Stomach smooth muscle (tissue), 2 donors: Measurements from ENCODE around the gene FNDC3B.

Source experiments
- H3K27ac ChIP-seq: one replicate; pipeline ENCODE4 v1.7.0; 2013; ENCODE audit warnings: mild to moderate bottlenecking, low read length, inconsistent platforms
- H3K27me3 ChIP-seq, 2 donors: one replicate each; pipeline ENCODE4 v1.7.0; 2013; ENCODE audit warnings: low read length in 2 of 2; ENCODE audit not compliant: insufficient read depth in 2 of 2, control insufficient read depth in 1 of 2
- H3K36me3 ChIP-seq, 2 donors: one replicate each; pipeline ENCODE4 v1.7.0; 2013; ENCODE audit warnings: low read length in 2 of 2; ENCODE audit not compliant: control insufficient read depth in 2 of 2, insufficient read depth in 2 of 2
- H3K4me1 ChIP-seq: one replicate; pipeline ENCODE4 v1.7.0; 2013; ENCODE audit warnings: low read length; ENCODE audit not compliant: control insufficient read depth, insufficient read depth
- H3K4me3 ChIP-seq, 2 donors: one replicate each; pipeline ENCODE4 v1.7.0; 2013; ENCODE audit warnings: low read length in 2 of 2
- H3K9ac ChIP-seq, 2 donors: one replicate each; pipeline ENCODE4 v1.7.0; 2013; ENCODE audit warnings: low read length in 2 of 2, mild to moderate bottlenecking in 1 of 2
- H3K9me3 ChIP-seq, 2 donors: one replicate each; pipeline ENCODE4 v1.7.0; 2013; ENCODE audit warnings: low read length in 2 of 2; ENCODE audit not compliant: control insufficient read depth in 2 of 2
- donor health status: healthy.
- donor health status: Pancreatic carcinoma.

The FNDC3B gene

GRCh38 chr3:172106037-172106954 lies 66.9 kb downstream of the FNDC3B start:
- H3K9ac ChIP-seq, result no peak overlapping the region
- H3K27me3 ChIP-seq, result no peaks in the 10 kb centered on the region
- no peaks in the 10 kb centered on the region for H3K4me1 ChIP-seq
- H3K4me3 ChIP-seq, result no peak overlapping the region
- no peaks in the 10 kb centered on the region for H3K9me3 ChIP-seq
- H3K36me3 ChIP-seq, result no peaks in the 10 kb centered on the region
- no peak overlapping the region for H3K27ac ChIP-seq

DNA sequence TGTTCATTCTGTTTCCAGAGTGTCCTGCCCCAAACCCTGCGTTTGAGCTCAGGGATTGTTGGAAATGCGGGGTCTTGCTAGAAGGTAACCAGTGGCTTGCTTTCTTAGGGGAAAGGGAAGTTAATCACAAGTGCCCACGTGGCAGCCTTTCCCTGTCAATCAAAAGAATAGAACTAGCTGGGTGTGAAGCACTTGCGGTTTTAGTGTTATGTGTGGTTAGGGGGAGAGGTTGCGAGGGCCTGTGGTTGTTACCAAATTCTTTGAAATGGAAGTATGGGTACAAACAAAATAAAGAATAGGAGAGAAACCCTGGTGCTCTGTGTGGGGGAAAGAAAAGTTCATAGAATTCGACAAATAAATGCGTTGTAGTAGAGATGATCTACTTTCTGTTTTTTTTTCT lies 67.6 kb downstream of the FNDC3B start:
- no peaks in the 10 kb centered on the region for H3K27me3 ChIP-seq
- no peak overlapping the region for H3K27ac ChIP-seq
- H3K4me3 ChIP-seq, result no peak overlapping the region
- H3K36me3 ChIP-seq, result no peaks in the 10 kb centered on the region
- H3K9ac ChIP-seq, result no peak overlapping the region
- H3K4me1 ChIP-seq, result no peaks in the 10 kb centered on the region
- H3K9me3 ChIP-seq, result no peaks in the 10 kb centered on the region

GRCh38 chr3:172107403-172107802 lies 68.0 kb downstream of the FNDC3B start:
- H3K36me3 ChIP-seq, result no peaks in the 10 kb centered on the region
- H3K4me3 ChIP-seq, result no peak overlapping the region
- no peak overlapping the region for H3K9ac ChIP-seq
- H3K4me1 ChIP-seq, result no peaks in the 10 kb centered on the region
- no peaks in the 10 kb centered on the region for H3K27me3 ChIP-seq
- H3K9me3 ChIP-seq, result no peaks in the 10 kb centered on the region
- no peak overlapping the region for H3K27ac ChIP-seq

GRCh38 chr3:172110127-172110779 lies 70.9 kb downstream of the FNDC3B start:
- Histone ChIP-seq H3K4me1 (no peaks in the 10 kb centered on the region), H3K4me3 (no peak overlapping the region), H3K27ac (no peak overlapping the region)

GRCh38 chr3:172111163-172111562 lies 71.8 kb downstream of the FNDC3B start:
- Histone ChIP-seq H3K9ac (no peak overlapping the region), H3K27me3 (no peaks in the 10 kb centered on the region), H3K36me3 (peaks cover 5 to 12% of the 10 kb centered on the region in 2 donors), H3K4me3 (no peak overlapping the region), H3K9me3 (no peaks in the 10 kb centered on the region), H3K4me1 (peaks cover 4% of the 10 kb centered on the region), H3K27ac (no peak overlapping the region)

More at GRCh38 chr3:172110127-172110779, 70.9 kb downstream of the FNDC3B start:
- H3K27me3 ChIP-seq, result no peaks in the 10 kb centered on the region
- H3K9me3 ChIP-seq, result no peaks in the 10 kb centered on the region
- H3K9ac ChIP-seq, result no peak overlapping the region
- peaks cover 5 to 10% of the 10 kb centered on the region in 2 donors for H3K36me3 ChIP-seq

DNA sequence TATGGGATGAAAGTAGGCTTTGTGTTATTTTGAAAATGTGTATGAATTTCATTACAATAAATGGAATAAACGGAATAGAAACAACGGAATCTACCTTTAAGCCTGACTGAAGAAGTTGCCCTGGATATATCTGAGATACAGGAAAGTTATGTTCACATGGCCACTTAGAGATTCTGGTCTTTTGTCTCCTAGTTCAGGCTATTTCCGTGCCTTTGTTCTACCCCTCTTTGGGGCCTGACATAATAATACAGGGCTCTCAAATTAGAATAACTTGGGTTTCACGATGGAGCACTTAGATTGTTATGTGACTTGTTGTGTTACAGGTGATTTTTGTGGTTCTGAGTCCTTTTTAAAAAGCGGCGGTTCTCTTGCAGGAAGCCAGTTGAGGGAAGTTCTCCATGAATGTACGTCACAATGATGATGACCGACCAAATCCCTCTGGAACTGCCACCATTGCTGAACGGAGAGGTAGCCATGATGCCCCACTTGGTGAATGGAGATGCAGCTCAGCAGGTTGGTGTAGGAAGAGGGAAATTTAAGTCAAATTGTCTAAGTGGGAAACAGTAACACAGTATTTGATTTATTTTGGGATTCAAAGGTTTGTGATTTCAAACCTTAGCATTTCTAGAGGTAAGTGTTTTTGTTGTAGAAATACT lies 72.8 kb downstream of the FNDC3B start:
- H3K27ac ChIP-seq, result no peak overlapping the region
- peaks cover 5 to 12% of the 10 kb centered on the region in 2 donors for H3K36me3 ChIP-seq
- no peaks in the 10 kb centered on the region for H3K27me3 ChIP-seq
- H3K9me3 ChIP-seq, result no peaks in the 10 kb centered on the region
- H3K9ac ChIP-seq, result no peak overlapping the region
- peaks cover 4% of the 10 kb centered on the region for H3K4me1 ChIP-seq
- no peak overlapping the region for H3K4me3 ChIP-seq

- Histone ChIP-seq H3K27ac (no peak overlapping the region), H3K9me3 (no peaks in the 10 kb centered on the region)
Observed at GRCh38 chr3:172112734-172113120, 73.3 kb downstream of the FNDC3B start.

DNA sequence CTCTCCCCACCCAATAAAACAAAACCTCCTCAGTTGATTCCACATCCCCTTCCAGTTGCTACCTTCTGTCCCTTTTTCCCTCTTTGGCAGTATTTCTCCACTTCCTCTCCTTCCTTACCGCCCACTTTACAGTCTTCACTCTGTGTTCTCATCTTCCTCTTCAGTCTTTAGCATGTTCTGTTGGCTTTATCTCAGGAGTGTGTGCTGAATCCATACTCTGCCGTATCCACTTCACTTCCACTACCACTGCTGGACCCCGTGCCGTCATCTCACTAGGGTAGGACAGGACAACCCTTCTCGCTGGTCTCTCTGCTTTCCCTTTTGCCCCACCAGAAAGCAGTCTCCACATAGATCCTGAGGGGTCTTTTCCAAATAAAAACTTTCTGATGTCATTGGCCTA lies 74.3 kb downstream of the FNDC3B start:
- Histone ChIP-seq H3K4me3 (no peak overlapping the region), H3K9ac (no peak overlapping the region), H3K27ac (no peak overlapping the region), H3K9me3 (no peaks in the 10 kb centered on the region), H3K36me3 (peaks cover 5 to 12% of the 10 kb centered on the region in 2 donors), H3K27me3 (no peaks in the 10 kb centered on the region), H3K4me1 (peaks cover 4% of the 10 kb centered on the region)

More at GRCh38 chr3:172112734-172113120, 73.3 kb downstream of the FNDC3B start:
- Histone ChIP-seq H3K27me3 (no peaks in the 10 kb centered on the region), H3K36me3 (peaks cover 5 to 12% of the 10 kb centered on the region in 2 donors), H3K4me1 (peaks cover 4% of the 10 kb centered on the region), H3K4me3 (no peak overlapping the region), H3K9ac (no peak overlapping the region)

GRCh38 chr3:172115059-172115458 lies 75.7 kb downstream of the FNDC3B start:
- peaks cover 5 to 12% of the 10 kb centered on the region in 2 donors for H3K36me3 ChIP-seq
- peaks cover 9% of the 10 kb centered on the region for H3K4me1 ChIP-seq
- no peaks in the 10 kb centered on the region for H3K9me3 ChIP-seq
- no peak overlapping the region for H3K27ac ChIP-seq
- no peak overlapping the region for H3K4me3 ChIP-seq
- H3K9ac ChIP-seq, result no peak overlapping the region
- no peaks in the 10 kb centered on the region for H3K27me3 ChIP-seq

DNA sequence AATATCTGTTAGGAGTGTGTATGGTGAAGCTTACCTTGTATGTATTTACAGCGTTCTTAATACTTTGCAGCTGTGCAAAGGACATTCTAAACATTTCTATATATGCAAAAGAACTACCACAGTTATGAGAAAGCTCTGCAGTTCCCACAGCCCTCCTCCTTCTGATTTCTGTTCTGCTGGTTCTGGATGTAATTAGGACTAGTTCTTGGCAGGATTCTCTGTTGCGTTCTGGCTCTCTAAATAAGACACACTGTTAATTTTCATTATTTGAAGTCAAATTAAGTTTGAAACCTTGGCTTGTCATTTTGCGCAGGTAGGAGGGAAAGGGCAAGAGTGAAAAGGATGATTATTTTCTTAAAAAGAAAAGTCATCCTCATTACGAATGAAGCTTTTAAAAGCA lies 76.4 kb downstream of the FNDC3B start:
- no peak overlapping the region for H3K9ac ChIP-seq
- peaks cover 5 to 12% of the 10 kb centered on the region in 2 donors for H3K36me3 ChIP-seq
- H3K4me1 ChIP-seq, result peaks cover 9% of the 10 kb centered on the region
- H3K27me3 ChIP-seq, result no peaks in the 10 kb centered on the region
- H3K4me3 ChIP-seq, result no peak overlapping the region
- H3K9me3 ChIP-seq, result no peaks in the 10 kb centered on the region
- H3K27ac ChIP-seq, result no peak overlapping the region
